Kidney epithelial cell (primary cell): ENCODE data around the gene TMEM147. TPM values are rescaled to one million over a fixed set of nuclear protein-coding genes. Genes with fewer than 3 reads are reported as not detected.

Experiments used
- DNase-seq: peaks from one replicate; pipeline ENCODE4 v3.0.0-alpha.2; 2010; ENCODE audit warnings: low read depth
- H3K27me3 ChIP-seq: 2 replicates; pipeline ENCODE4 v1.6.0; 2011; ENCODE audit warnings: low read length; ENCODE audit not compliant: control insufficient read depth, insufficient read depth
- H3K36me3 ChIP-seq: 2 replicates; pipeline ENCODE4 v1.5.1; 2011; ENCODE audit warnings: low read length; ENCODE audit not compliant: control insufficient read depth, insufficient read depth
- H3K4me3 ChIP-seq: 2 replicates; pipeline ENCODE4 v1.5.1; 2011; ENCODE audit warnings: low read depth, mild to moderate bottlenecking, control low read depth, low read length
- CTCF ChIP-seq: IDR thresholded peaks from 2 replicates; pipeline ENCODE4 v1.5.1; 2011; ENCODE audit warnings: mild to moderate bottlenecking, moderate library complexity, low read length, control low read depth, inconsistent platforms; ENCODE audit not compliant: insufficient read depth, poor library complexity, severe bottlenecking
- total RNA-seq: library from RNA; depleted of rRNA; stranded (reverse); fragments of >200 nt; gene quantifications from 2 replicates; pipeline ENCODE4 v1.2.3, GENCODE V29; 2015

The TMEM147 gene
- total RNA-seq, 1 donor from 2014 or later = 160 TPM

GRCh38 chr19:35556846-35557538 is 11.6 kb downstream of the TMEM147 start:
- TF ChIP-seq CTCF = no peak
- Histone ChIP-seq H3K4me3 (no peak overlapping the region), H3K27me3 (peaks cover 34% of the 10 kb centered on the region), H3K36me3 (no peaks in the 10 kb centered on the region)
- DNase-seq = no peak

- TF ChIP-seq CTCF = peak; percentile 8
- H3K36me3 ChIP-seq = no peaks in the 10 kb centered on the region
- peak overlapping the region; percentile 39 for H3K4me3 ChIP-seq
- H3K27me3 ChIP-seq = peaks cover 34% of the 10 kb centered on the region
- no peak for DNase-seq
Observed at GRCh38 chr19:35557539-35558399, 12.3 kb downstream of the TMEM147 start.

GRCh38 chr19:35558400-35559280 is 13.2 kb downstream of the TMEM147 start:
- DNase-seq = no peak
- Histone ChIP-seq H3K4me3 (peak overlapping the region; percentile 39), H3K36me3 (no peaks in the 10 kb centered on the region), H3K27me3 (peaks cover 34% of the 10 kb centered on the region)
- no peak for TF ChIP-seq CTCF

GRCh38 chr19:35559281-35559659 is 13.8 kb downstream of the TMEM147 start:
- peaks cover 34% of the 10 kb centered on the region for H3K27me3 ChIP-seq

GRCh38 chr19:35559781-35560180 is 14.4 kb downstream of the TMEM147 start:
- Histone ChIP-seq H3K36me3 (no peaks in the 10 kb centered on the region), H3K4me3 (no peak overlapping the region), H3K27me3 (peaks cover 34% of the 10 kb centered on the region)
- TF ChIP-seq CTCF = no peak
- no peak for DNase-seq

More at GRCh38 chr19:35559281-35559659, 13.8 kb downstream of the TMEM147 start:
- DNase-seq = no peak
- Histone ChIP-seq H3K4me3 (no peak overlapping the region), H3K36me3 (no peaks in the 10 kb centered on the region)
- TF ChIP-seq CTCF = no peak
